Stomach (tissue), 9 donors: ENCODE data around the gene OPCML. TPM values are rescaled to one million over a fixed set of nuclear protein-coding genes. Genes with fewer than 3 reads are reported as not detected.

ENCODE experiments used
- DNase-seq, 2 donors: peaks; one replicate each; pipeline versions ENCODE4 v3.0.0 to v3.0.0-alpha.2; 2013 to 2019
- H3K27ac ChIP-seq, 5 donors: fragments of 200-600 bp in 4 of 5; sonication (generic) in 4 of 5; one replicate each; pipeline ENCODE4 v1.5.1; 2013 to 2019; ENCODE audit warnings: mild to moderate bottlenecking in 1 of 5, moderate library complexity in 1 of 5
- H3K27me3 ChIP-seq, 3 donors: fragments of 200-600 bp; sonication (generic); one replicate each; pipeline ENCODE4 v1.5.1; 2017 to 2019; ENCODE audit warnings: mixed run types in 1 of 3
- H3K36me3 ChIP-seq, 4 donors: fragments of 200-600 bp; sonication (generic); 1 replicate in 3 of 4; 2 replicates in 1 of 4; pipeline ENCODE4 v1.5.1; 2016 to 2019
- H3K4me1 ChIP-seq, 4 donors: fragments of 200-600 bp; sonication (generic); one replicate each; pipeline ENCODE4 v1.5.1; 2016 to 2019
- H3K4me3 ChIP-seq, 4 donors: fragments of 200-600 bp; sonication (generic) in 3 of 4; one replicate each; pipeline ENCODE4 v1.5.1; 2016 to 2019; ENCODE audit warnings: mild to moderate bottlenecking in 1 of 4
- H3K9me3 ChIP-seq, 4 donors: fragments of 200-600 bp; sonication (generic); one replicate each; pipeline ENCODE4 v1.5.1; 2016 to 2019
- CTCF ChIP-seq, 7 experiments: fragments of 450-650 bp in 4 of 7; fragments of 200-600 bp in 3 of 7; sonication (generic) in 3 of 7; IDR thresholded peaks; one replicate each; pipeline ENCODE4 v1.5.1; 2016 to 2019; ENCODE audit warnings: antibody characterized with exemption in 7 of 7, control low read depth in 2 of 7, mild to moderate bottlenecking in 1 of 7
- EP300 ChIP-seq: sonication (generic); formaldehyde crosslinking; IDR thresholded peaks from one replicate; pipeline ENCODE4 v1.6.1; 2017; ENCODE audit warnings: antibody characterized with exemption
- POLR2A ChIP-seq, 4 donors: fragments of 450-650 bp; IDR thresholded peaks; one replicate each; pipeline ENCODE4 v1.6.1; 2016; ENCODE audit warnings: antibody characterized with exemption in 4 of 4, control low read depth in 2 of 4, mild to moderate bottlenecking in 1 of 4, moderate library complexity in 1 of 4
- POLR2AphosphoS5 ChIP-seq, 3 donors: sonication (generic); formaldehyde crosslinking; IDR thresholded peaks; one replicate each; pipeline ENCODE4 v1.6.1; 2016; ENCODE audit warnings: antibody characterized with exemption in 3 of 3
- WGBS, 5 donors: extraction: QIAGEN DNeasy Blood & Tissue Kit in 3 of 5; methylation state at CpG; one replicate each; pipeline versions ENCODE4 v1.1.5 to v1.1.7; 2013 to 2018; 5-methylcytosine and 5-hydroxymethylcytosine counted together
- intact Hi-C: fragments of 100-400 bp; cut with DNase I; formaldehyde crosslinking; loops from one replicate; pipeline ENCODE4 v1.15.1; 2023; ENCODE audit warnings: low total_unique reads
- polyA plus RNA-seq, 3 donors: library from polyadenylated mRNA; stranded (reverse); fragments of 200-250 nt; gene quantifications; one replicate each; pipeline ENCODE4 v1.2.3, GENCODE V29; 2013
- total RNA-seq, 5 donors: library from RNA; depleted of rRNA; stranded (reverse); fragments of >200 nt; gene quantifications; one replicate each; pipeline versions ENCODE4 v1.1.0 to v1.2.3, GENCODE V29; 2014 to 2016
- donor health status: healthy with polysubstance abuse.
- donor health status: Bipolar disorder and iron deficiency.
- donor health status: healthy.

Gene OPCML
- total and polyA plus RNA-seq, 8 donors, result 0.03 to 0.92 (median 0.55) TPM; not detected in 3

GRCh38 chr11:133263332-133263731, 269.0 kb downstream of the OPCML start:
- Histone ChIP-seq H3K4me1 (no peaks in the 10 kb centered on the region), H3K4me3 (no peak overlapping the region), H3K27me3 (no peaks in the 10 kb centered on the region), H3K27ac (no peak overlapping the region), H3K9me3 (no peaks in the 10 kb centered on the region), H3K36me3 (no peaks in the 10 kb centered on the region)
- intact Hi-C loops, result no loop called here
- TF ChIP-seq POLR2AphosphoS5 (IDR thresholded peaks at IDR 0.05), result no peak
- no peak for TF ChIP-seq POLR2A (IDR thresholded peaks at IDR 0.05)
- peak in 1 of 2 donors; percentile 45 for DNase-seq
- 26 to 46% (median 37%) methylated on average over 2 of the region's 2 CpGs for WGBS, 5 donors

- H3K27ac ChIP-seq, result no peak overlapping the region
Observed at GRCh38 chr11:133258751-133259150, 273.6 kb downstream of the OPCML start.

GRCh38 chr11:133254601-133255000, 277.7 kb downstream of the OPCML start:
- no peaks in the 10 kb centered on the region for H3K9me3 ChIP-seq
- intact Hi-C loops, result no loop called here
- H3K27ac ChIP-seq, result no peak overlapping the region
- 69 to 76% (median 73%) methylated on average over 3 of the region's 3 CpGs for WGBS, 5 donors
- DNase-seq, result no peak
- TF ChIP-seq EP300 (no peak), POLR2AphosphoS5 (IDR thresholded peaks at IDR 0.05) (no peak), POLR2A (IDR thresholded peaks at IDR 0.05) (no peak), CTCF (IDR thresholded peaks at IDR 0.05) (no peak)
- no peaks in the 10 kb centered on the region for H3K4me1 ChIP-seq
- H3K4me3 ChIP-seq, result no peak overlapping the region
- H3K36me3 ChIP-seq, result no peaks in the 10 kb centered on the region
- H3K27me3 ChIP-seq, result no peaks in the 10 kb centered on the region

More at GRCh38 chr11:133258751-133259150, 273.6 kb downstream of the OPCML start:
- WGBS, 5 donors, result 80 to 92% (median 88%) methylated on average over 2 of the region's 2 CpGs
- intact Hi-C loops, result no loop called here
- Histone ChIP-seq H3K36me3 (no peaks in the 10 kb centered on the region), H3K4me3 (no peak overlapping the region), H3K27me3 (no peaks in the 10 kb centered on the region), H3K4me1 (no peaks in the 10 kb centered on the region), H3K9me3 (no peaks in the 10 kb centered on the region)
- DNase-seq, result no peak
- TF ChIP-seq CTCF (IDR thresholded peaks at IDR 0.05) (no peak), EP300 (no peak), POLR2A (IDR thresholded peaks at IDR 0.05) (no peak), POLR2AphosphoS5 (IDR thresholded peaks at IDR 0.05) (no peak)

GRCh38 chr11:133253570-133253969, 278.7 kb downstream of the OPCML start:
- WGBS, 5 donors, result 88 to 97% (median 92%) methylated on average over 3 of the region's 3 CpGs
- intact Hi-C loops, result no loop called here
- Histone ChIP-seq H3K9me3 (no peaks in the 10 kb centered on the region), H3K4me3 (no peak overlapping the region), H3K4me1 (no peaks in the 10 kb centered on the region), H3K36me3 (no peaks in the 10 kb centered on the region), H3K27me3 (no peaks in the 10 kb centered on the region), H3K27ac (no peak overlapping the region)
- DNase-seq, result no peak
- TF ChIP-seq POLR2A (IDR thresholded peaks at IDR 0.05), result no peak
- no peak for TF ChIP-seq POLR2AphosphoS5 (IDR thresholded peaks at IDR 0.05)
- TF ChIP-seq CTCF (IDR thresholded peaks at IDR 0.05), result no peak
- TF ChIP-seq EP300, result no peak

- Histone ChIP-seq H3K36me3 (no peaks in the 10 kb centered on the region), H3K4me3 (no peak overlapping the region), H3K27me3 (no peaks in the 10 kb centered on the region), H3K27ac (no peak overlapping the region), H3K9me3 (no peaks in the 10 kb centered on the region), H3K4me1 (no peaks in the 10 kb centered on the region)
- intact Hi-C loops, result no loop called here
- TF ChIP-seq POLR2AphosphoS5 (IDR thresholded peaks at IDR 0.05) (no peak), EP300 (no peak), POLR2A (IDR thresholded peaks at IDR 0.05) (no peak), CTCF (IDR thresholded peaks at IDR 0.05) (no peak)
- 70 to 77% (median 72%) methylated on average over 3 of the region's 3 CpGs for WGBS, 5 donors
- DNase-seq, result no peak
Observed at GRCh38 chr11:133251841-133252240, 280.5 kb downstream of the OPCML start.
